CD4-positive, alpha-beta T cell treated with Interleukin-6 at 100 ng/mL for 8 hours (primary cell): Measurements from ENCODE around the gene GRK2.

Experiments
- DNase-seq: peaks from one replicate; pipeline ENCODE4 v3.0.0-alpha.2; 2020; ENCODE audit warnings: mixed read lengths, low spot score

GRK2 gene

GRCh38 chr11:67271205-67271540 lies 4.9 kb downstream of the GRK2 start:
- DNase-seq: no peak

DNA sequence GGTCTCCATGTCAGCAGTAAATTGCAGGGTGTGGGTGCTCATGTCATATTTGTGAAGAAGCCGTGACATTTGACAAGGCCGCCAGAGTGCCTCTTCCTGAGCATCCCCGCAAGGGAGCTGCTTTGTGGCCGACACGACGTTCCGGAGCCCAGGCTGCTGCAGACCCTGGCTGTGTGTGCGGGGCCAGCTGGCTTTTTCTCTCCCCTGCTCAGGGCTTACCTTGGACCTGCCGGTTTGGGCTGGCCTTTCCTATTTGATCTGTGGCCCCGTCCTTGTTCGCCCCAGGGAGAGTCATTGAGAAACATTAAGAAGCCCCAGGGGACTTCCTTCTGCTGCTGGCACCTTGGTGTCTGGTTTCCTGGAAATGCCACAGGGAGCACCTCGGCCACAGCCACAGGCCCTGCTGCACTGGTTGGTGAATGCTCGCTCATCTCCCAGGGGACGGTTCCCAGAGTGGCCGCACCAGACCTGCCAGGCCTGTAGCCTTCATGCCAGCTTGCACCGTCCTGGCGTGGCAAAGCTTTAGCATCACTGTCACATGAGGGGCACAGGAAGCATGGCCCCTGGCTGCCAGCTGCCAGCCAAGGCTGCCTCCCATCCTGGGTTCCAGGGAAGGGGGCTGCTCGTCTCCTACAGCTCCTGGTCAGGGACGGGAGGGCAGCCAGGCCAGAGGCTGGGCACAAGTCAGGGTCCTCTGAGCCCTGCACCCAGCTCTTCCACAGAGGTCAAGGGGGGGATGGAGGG lies 5.4 kb downstream of the GRK2 start:
- DNase-seq: peak; percentile 47

GRCh38 chr11:67272327-67273259 lies 6.3 kb downstream of the GRK2 start:
- peak; percentile 27 for DNase-seq

GRCh38 chr11:67273260-67273990 lies 7.2 kb downstream of the GRK2 start:
- no peak for DNase-seq

- no peak for DNase-seq
Observed at GRCh38 chr11:67274768-67275605, 8.7 kb downstream of the GRK2 start.

DNA sequence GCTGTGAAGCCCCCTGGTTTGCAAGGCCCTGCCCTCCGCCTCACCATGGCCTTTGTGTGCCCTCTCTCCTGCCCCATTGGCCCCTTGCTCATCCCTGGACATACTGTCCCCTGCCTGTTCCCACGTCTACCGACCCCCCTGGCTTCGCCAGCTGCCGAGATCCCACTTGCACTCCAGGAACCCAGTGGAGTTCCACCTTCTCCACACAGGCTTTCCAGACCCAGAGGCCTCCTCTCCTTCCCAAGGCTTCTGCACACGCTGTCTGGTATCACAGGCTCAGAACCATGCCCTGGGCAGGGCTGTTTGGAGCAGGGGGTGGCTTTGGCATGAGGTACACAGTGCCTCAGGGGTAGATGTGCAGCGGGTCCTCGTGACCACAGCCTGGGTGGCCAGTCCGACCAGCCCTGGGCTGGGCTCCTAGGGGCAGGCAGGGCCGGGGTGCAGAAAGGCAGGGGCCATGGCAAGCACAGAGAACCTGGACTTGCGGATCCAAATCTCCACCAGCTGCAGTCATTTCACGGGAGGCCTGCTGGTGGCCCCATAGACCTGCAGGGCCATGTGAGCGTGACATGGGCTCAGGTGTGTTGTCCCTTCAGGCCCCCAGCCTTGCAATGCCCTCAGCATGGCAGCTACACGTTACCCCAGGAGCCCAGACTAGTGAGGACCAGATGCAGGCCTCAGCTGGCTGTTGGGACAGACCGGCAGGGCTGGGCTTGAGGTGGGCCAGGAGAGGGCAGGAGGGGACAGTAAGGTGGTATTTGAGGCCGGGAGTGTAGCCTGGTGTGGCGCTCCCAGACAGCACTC lies 9.5 kb downstream of the GRK2 start:
- DNase-seq: no peak

DNA sequence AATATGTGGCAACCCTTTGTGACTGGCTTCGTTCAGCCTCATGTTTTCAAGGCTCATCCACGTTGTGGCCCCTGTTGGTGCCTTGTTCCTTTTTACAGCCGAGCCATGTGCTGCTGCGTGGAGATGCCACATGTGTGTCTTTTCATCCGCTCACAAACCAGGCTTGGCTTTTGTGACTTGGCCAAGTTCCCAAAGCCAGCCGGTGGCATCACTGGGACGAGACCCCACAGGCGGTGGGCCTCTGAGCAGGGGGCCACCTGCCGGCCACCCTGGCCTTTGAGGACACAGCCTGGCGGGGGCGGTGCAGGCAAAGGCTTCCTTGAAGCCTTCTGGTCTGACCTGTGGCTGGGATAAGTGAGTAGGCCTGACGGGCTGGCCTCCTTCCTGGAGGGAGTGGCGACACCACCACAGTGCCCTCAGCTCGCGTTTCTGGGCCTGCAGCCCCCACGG lies 10.5 kb downstream of the GRK2 start:
- peak; percentile 36 for DNase-seq

- DNase-seq: peak; percentile 95
Observed at GRCh38 chr11:67277231-67277961, 11.1 kb downstream of the GRK2 start.

- DNase-seq: no peak
Observed at GRCh38 chr11:67278135-67278938, 12.1 kb downstream of the GRK2 start.

DNA sequence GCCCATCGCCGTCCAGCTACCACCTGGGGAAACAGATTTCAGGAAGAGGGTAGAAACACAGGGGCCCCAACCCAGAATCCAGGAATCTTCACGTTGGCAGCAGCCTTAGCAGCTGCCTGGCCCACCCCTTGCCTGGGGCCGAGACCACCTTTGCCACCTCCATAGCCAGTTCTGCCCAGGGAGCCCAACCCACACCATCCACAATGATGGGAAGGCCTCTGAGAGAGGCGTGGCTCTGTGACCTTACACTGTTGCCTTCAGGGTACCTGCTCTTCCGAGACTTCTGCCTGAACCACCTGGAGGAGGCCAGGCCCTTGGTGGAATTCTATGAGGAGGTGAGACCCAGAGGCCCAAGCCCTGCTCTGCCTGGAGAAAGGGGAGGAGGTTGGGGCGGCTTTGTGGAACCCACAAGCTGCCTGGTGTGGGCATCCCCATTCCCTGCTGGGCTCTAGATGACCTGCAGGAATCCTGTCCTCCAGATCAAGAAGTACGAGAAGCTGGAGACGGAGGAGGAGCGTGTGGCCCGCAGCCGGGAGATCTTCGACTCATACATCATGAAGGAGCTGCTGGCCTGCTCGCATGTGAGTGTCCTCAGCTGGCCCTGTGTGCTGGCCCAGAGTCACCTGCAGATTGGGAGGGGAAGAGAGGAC lies 12.8 kb downstream of the GRK2 start:
- DNase-seq: no peak

DNA sequence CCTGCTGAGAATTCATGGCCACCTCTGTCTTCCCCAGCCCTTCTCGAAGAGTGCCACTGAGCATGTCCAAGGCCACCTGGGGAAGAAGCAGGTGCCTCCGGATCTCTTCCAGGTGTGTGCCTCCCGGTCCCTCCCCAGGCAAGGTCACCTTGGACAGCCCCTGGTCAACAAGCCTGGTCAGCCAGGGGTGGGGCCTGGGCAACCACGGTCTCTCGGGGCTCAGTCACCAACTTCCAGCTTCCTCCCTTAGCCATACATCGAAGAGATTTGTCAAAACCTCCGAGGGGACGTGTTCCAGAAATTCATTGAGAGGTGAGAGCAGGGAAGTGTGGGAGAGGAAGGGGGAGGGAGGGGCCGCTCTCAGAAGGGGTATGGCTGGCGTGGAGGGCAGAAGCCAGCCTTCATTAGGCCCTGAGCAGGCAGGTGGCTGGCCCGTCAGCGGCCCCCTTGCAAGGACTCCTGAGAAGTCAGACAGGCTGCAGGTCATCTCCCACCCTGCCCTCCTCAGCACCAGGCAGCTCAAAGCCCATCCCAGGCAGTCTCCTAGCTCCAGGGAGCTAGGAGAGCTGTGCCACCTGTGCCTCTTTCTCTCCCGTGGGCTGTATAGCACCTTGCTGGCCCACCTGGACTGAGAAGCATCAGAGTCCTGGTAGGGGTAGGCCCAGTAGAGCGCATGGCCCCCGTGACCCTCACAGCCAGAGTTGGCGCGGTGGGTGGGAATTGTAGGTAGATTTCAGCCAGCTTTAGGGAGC lies 13.5 kb downstream of the GRK2 start:
- no peak for DNase-seq

- DNase-seq: no peak
Observed at GRCh38 chr11:67280341-67280787, 14.1 kb downstream of the GRK2 start.

DNA sequence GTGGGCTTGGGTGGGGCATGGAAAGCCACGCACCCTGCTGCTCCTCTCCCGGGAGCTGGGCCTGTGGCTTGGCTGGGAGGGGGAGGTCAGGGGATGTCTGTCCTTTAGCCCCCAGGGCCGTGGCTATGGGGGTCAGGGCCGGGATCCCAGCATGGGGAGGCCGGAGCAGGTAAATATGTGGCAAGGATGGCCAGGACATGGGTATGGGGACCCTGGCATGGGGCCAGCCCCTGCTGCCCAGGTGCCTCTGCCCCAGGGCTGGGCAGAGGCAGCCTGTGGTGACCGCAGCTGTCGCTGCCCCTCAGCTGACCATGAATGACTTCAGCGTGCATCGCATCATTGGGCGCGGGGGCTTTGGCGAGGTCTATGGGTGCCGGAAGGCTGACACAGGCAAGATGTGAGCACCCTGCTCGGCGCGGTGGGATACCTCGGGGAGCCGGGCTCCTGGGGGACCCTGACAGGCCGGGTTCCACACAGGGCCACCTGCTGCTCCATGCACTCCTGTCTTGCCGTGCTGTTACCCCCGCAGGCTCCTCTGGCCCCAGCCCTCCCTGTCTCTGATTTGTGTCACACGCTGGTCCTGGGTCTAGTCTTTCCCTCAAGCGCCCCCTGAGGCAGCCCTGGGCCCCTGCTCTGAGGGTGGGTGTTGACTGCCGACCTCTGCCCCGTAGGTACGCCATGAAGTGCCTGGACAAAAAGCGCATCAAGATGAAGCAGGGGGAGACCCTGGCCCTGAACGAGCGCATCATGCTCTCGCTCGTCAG lies 14.7 kb downstream of the GRK2 start:
- no peak for DNase-seq

- no peak for DNase-seq
Observed at GRCh38 chr11:67281552-67282150, 15.4 kb downstream of the GRK2 start.

GRCh38 chr11:67282155-67282875 lies 16.0 kb downstream of the GRK2 start:
- no peak for DNase-seq

DNA sequence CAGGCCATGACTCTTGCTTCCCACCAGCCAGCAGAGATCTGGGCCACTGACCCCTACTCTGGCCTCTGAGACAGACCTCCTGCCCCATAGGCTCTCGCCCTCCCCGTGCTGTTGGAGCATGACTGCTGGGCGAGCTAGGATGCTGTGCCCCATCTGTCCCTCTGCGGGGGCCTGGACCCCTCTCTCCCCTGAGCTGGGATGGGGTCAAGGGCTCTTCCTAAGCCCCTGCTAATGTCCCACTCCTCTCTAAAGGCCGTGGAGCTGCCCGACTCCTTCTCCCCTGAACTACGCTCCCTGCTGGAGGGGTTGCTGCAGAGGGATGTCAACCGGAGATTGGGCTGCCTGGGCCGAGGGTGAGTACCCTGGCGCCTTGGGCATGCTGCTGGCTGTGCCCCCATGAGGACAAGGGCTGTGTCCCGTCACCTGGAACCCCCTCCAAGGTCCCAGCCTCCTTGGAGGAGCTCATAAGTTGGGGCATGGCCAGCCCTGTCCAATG lies 16.7 kb downstream of the GRK2 start:
- DNase-seq: no peak
